Neutrophil (primary cell): ENCODE measurements around the gene NET1.

Experiments used
- H3K27ac ChIP-seq: fragments of 200-600 bp; sonication (generic); 2 replicates; pipeline ENCODE4 v1.5.1; 2016; ENCODE audit warnings: mild to moderate bottlenecking, moderate library complexity
- H3K27me3 ChIP-seq: fragments of 200-600 bp; sonication (generic); 2 replicates; pipeline ENCODE4 v1.6.0; 2016; ENCODE audit warnings: mild to moderate bottlenecking
- H3K36me3 ChIP-seq: fragments of 200-600 bp; sonication (generic); 2 replicates; pipeline ENCODE4 v1.5.1; 2017
- H3K4me1 ChIP-seq, 2 experiments: fragments of 200-600 bp in 1 of 2; sonication (generic) in 1 of 2; 1 replicate in 1 of 2; 2 replicates in 1 of 2; pipeline versions ENCODE4 v1.5.1 to v1.6.1; 2013 to 2016; ENCODE audit warnings: low read depth in 1 of 2, low read length in 1 of 2, mild to moderate bottlenecking in 1 of 2, moderate library complexity in 1 of 2; ENCODE audit not compliant: control insufficient read depth in 1 of 2, insufficient read depth in 1 of 2
- H3K4me3 ChIP-seq, 2 experiments: fragments of 200-600 bp in 1 of 2; sonication (generic) in 1 of 2; 1 replicate in 1 of 2; 2 replicates in 1 of 2; pipeline ENCODE4 v1.5.1; 2013 to 2016; ENCODE audit warnings: low read depth in 1 of 2, low read length in 1 of 2, mild to moderate bottlenecking in 1 of 2, moderate library complexity in 1 of 2
- H3K9me3 ChIP-seq: fragments of 200-600 bp; sonication (generic); 2 replicates; pipeline ENCODE4 v1.5.1; 2016
- CTCF ChIP-seq: fragments of 200-600 bp; sonication (generic); IDR thresholded peaks from 2 replicates; pipeline ENCODE4 v1.5.1; 2016; ENCODE audit warnings: antibody characterized with exemption

The NET1 gene

GRCh38 chr10:5433182-5433581, 20.8 kb downstream of the NET1 start:
- no peaks in the 10 kb centered on the region for H3K9me3 ChIP-seq
- no peak for TF ChIP-seq CTCF
- H3K27ac ChIP-seq, result no peak overlapping the region
- H3K27me3 ChIP-seq, result no peaks in the 10 kb centered on the region
- H3K4me1 ChIP-seq, result no peaks in the 10 kb centered on the region
- H3K36me3 ChIP-seq, result no peaks in the 10 kb centered on the region
- no peak overlapping the region for H3K4me3 ChIP-seq

- no peak for TF ChIP-seq CTCF
- no peaks in the 10 kb centered on the region for H3K27me3 ChIP-seq
- H3K9me3 ChIP-seq, result no peaks in the 10 kb centered on the region
- H3K36me3 ChIP-seq, result no peaks in the 10 kb centered on the region
- no peaks in the 10 kb centered on the region for H3K4me1 ChIP-seq
- H3K4me3 ChIP-seq, result no peak overlapping the region
- H3K27ac ChIP-seq, result no peak overlapping the region
These were observed 21.8 kb downstream of the NET1 start for GRCh38 chr10:5434017-5434753.

- no peaks in the 10 kb centered on the region for H3K4me1 ChIP-seq
- no peak for TF ChIP-seq CTCF
- no peaks in the 10 kb centered on the region for H3K27me3 ChIP-seq
- no peak overlapping the region for H3K4me3 ChIP-seq
- no peaks in the 10 kb centered on the region for H3K9me3 ChIP-seq
- H3K27ac ChIP-seq, result no peak overlapping the region
- H3K36me3 ChIP-seq, result no peaks in the 10 kb centered on the region
These were observed 23.0 kb downstream of the NET1 start for GRCh38 chr10:5435328-5435727.

GRCh38 chr10:5440206-5440605, 27.8 kb downstream of the NET1 start:
- no peaks in the 10 kb centered on the region for H3K36me3 ChIP-seq
- H3K27ac ChIP-seq, result no peak overlapping the region
- no peak for TF ChIP-seq CTCF
- H3K9me3 ChIP-seq, result no peaks in the 10 kb centered on the region
- no peak overlapping the region for H3K4me3 ChIP-seq
- H3K4me1 ChIP-seq, result no peaks in the 10 kb centered on the region
- H3K27me3 ChIP-seq, result no peaks in the 10 kb centered on the region

- Histone ChIP-seq H3K27me3 (no peaks in the 10 kb centered on the region), H3K4me3 (no peak overlapping the region), H3K27ac (no peak overlapping the region), H3K9me3 (no peaks in the 10 kb centered on the region), H3K36me3 (no peaks in the 10 kb centered on the region), H3K4me1 (peaks cover 1 to 2% of the 10 kb centered on the region in 2 experiments)
- TF ChIP-seq CTCF, result no peak
These were observed 28.7 kb downstream of the NET1 start for GRCh38 chr10:5441106-5441505.
